ENCODE data around the gene ATG2B.

The ATG2B gene

DNA sequence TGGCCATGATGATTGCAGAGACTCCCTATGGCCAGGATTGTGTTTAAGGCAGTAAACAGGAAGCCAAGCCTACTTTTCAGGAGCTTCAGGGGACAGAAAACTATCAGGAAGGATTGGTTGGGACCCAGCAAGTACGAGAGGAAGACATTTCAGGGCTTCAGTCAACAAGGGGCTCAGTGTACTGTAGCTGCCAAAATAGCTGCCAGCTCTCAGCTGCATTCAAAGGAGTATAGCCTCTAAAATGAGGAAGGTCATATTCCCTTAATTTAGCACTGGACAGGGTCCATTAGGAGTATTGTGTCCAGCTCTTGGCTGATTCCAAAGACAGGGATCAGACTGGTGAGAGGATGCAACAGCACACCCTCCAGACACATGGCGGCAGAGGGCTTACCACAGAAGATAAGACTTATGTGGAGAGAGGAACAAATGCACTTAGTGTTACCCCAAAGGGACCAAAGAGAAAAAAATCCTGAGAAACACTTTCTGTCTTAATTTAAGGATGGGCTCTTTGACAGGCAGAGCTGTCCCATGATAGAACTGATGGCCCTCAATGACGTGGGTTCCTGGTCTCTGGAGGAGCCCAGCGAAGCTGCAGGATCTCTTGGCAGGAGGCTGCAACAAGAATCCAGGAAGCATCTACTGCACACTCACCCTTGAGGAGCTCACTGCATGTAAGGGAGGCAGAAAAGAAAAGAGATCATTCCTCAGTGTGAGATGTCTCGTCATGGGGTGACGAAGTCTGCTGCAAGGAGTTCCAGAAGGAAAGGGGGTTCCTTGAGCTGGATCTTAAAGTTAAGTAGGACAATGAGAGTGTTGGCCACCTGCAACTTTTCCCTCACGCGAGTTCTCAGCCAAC is 92.3 kb downstream of the ATG2B start:
- no peak overlapping the region for H4K91ac ChIP-seq (ENCODE audit: low read depth, low read length, poor library complexity)
- no peak overlapping the region for H2BK5ac ChIP-seq (ENCODE audit: low read length)
- no peak overlapping the region for H4K8ac ChIP-seq (ENCODE audit: low read depth, low read length)
- no peaks in the 10 kb centered on the region for H3K36me3 ChIP-seq (replicated peaks in 1 of 2; ENCODE audit: control insufficient read depth in 2 of 2, insufficient read depth in 2 of 2, low read length in 2 of 2)
- DNase-seq (ENCODE audit: low spot score) = no peak
- no CpG with 5 or more reads among the region's 8 CpGs for WGBS, 2 donors (ENCODE audit: extremely low coverage in 2 of 2, insufficient read length in 2 of 2, insufficient replicate concordance in 1 of 2)
- H2BK120ac ChIP-seq (ENCODE audit: low read depth, low read length) = no peak overlapping the region
- H3K9ac ChIP-seq (ENCODE audit: low read depth, low read length, poor library complexity) = no peak overlapping the region
- H3K4me3 ChIP-seq (ENCODE audit: low read length in 2 of 2) = no peak overlapping the region
- H3K14ac ChIP-seq (ENCODE audit: low read length) = no peak overlapping the region
- peaks cover 0 to 4% (median 0%) of the 10 kb centered on the region in 3 experiments for H3K27me3 ChIP-seq (ENCODE audit: control insufficient read depth in 3 of 3, insufficient read depth in 3 of 3, low read depth in 1 of 3, low read length in 3 of 3)
- H2BK12ac ChIP-seq (ENCODE audit: low read length) = no peak overlapping the region
- H2BK15ac ChIP-seq (ENCODE audit: low read length) = no peak overlapping the region
- no peak overlapping the region for H3K23ac ChIP-seq (ENCODE audit: low read depth, low read length, poor library complexity)
- H2AFZ ChIP-seq (ENCODE audit: low read length) = no peak overlapping the region
- no peak overlapping the region for H3K27ac ChIP-seq (replicated peaks; ENCODE audit: low read length)
- peaks cover 0 to 3% of the 10 kb centered on the region in 2 donors for H3K9me3 ChIP-seq (replicated peaks in 1 of 2; ENCODE audit: control insufficient read depth in 2 of 2, insufficient read depth in 1 of 2, low read depth in 1 of 2, low read length in 2 of 2)
- H3K4me2 ChIP-seq (ENCODE audit: insufficient read depth, low read length, poor library complexity, severe bottlenecking) = no peak overlapping the region
- peaks cover 0 to 6% of the 10 kb centered on the region in 2 donors for H3K4me1 ChIP-seq (ENCODE audit: control insufficient read depth in 2 of 2, insufficient read depth in 1 of 2, low read depth in 1 of 2, low read length in 2 of 2)
- no peak overlapping the region for H3K18ac ChIP-seq (ENCODE audit: low read length)
- no peak overlapping the region for H2AK5ac ChIP-seq (ENCODE audit: low read depth, low read length)
- no peaks in the 10 kb centered on the region for H3K79me1 ChIP-seq (ENCODE audit: low read depth, low read length)
- H3K4ac ChIP-seq (ENCODE audit: low read length) = no peak overlapping the region

DNA sequence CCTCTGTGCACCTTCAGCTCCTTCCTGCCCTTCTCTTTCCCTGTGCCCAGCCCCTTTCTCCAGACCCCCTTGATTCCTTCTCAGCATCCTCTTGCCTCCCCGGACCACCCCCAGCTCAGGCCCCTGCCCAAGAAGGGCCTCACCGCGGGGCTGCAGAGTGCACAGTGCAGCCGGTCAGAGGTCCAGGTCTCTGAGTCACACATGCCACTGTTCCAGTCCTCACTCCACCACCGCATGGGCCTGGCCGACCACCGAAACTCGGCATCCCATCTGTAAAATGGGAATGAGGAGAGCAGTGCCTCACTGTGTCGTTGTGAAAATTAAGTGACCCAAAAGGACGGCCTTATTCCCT is 93.8 kb downstream of the ATG2B start:
- no peak overlapping the region for H3K4me3 ChIP-seq (ENCODE audit: low read length in 2 of 2)
- no peak overlapping the region for H2BK15ac ChIP-seq (ENCODE audit: low read length)
- no peaks in the 10 kb centered on the region for H3K79me1 ChIP-seq (ENCODE audit: low read depth, low read length)
- H2AK5ac ChIP-seq (ENCODE audit: low read depth, low read length) = peak overlapping the region; percentile 8
- H2BK120ac ChIP-seq (ENCODE audit: low read depth, low read length) = no peak overlapping the region
- H3K9ac ChIP-seq (ENCODE audit: low read depth, low read length, poor library complexity) = no peak overlapping the region
- H2AFZ ChIP-seq (ENCODE audit: low read length) = no peak overlapping the region
- H3K27me3 ChIP-seq (ENCODE audit: control insufficient read depth in 3 of 3, insufficient read depth in 3 of 3, low read depth in 1 of 3, low read length in 3 of 3) = no peaks in the 10 kb centered on the region
- no CpG with 5 or more reads among the region's 10 CpGs for WGBS, 2 donors (ENCODE audit: extremely low coverage in 2 of 2, insufficient read length in 2 of 2, insufficient replicate concordance in 1 of 2)
- no peak overlapping the region for H3K27ac ChIP-seq (replicated peaks; ENCODE audit: low read length)
- H4K8ac ChIP-seq (ENCODE audit: low read depth, low read length) = no peak overlapping the region
- H2BK5ac ChIP-seq (ENCODE audit: low read length) = no peak overlapping the region
- no peak overlapping the region for H4K91ac ChIP-seq (ENCODE audit: low read depth, low read length, poor library complexity)
- DNase-seq (ENCODE audit: low spot score) = no peak
- H3K14ac ChIP-seq (ENCODE audit: low read length) = no peak overlapping the region
- peaks cover 0 to 5% of the 10 kb centered on the region in 2 donors for H3K4me1 ChIP-seq (ENCODE audit: control insufficient read depth in 2 of 2, insufficient read depth in 1 of 2, low read depth in 1 of 2, low read length in 2 of 2)
- no peak overlapping the region for H3K4me2 ChIP-seq (ENCODE audit: insufficient read depth, low read length, poor library complexity, severe bottlenecking)
- no peak overlapping the region for H2BK12ac ChIP-seq (ENCODE audit: low read length)
- H3K18ac ChIP-seq (ENCODE audit: low read length) = peak overlapping the region; percentile 15
- H3K36me3 ChIP-seq (replicated peaks in 1 of 2; ENCODE audit: control insufficient read depth in 2 of 2, insufficient read depth in 2 of 2, low read length in 2 of 2) = no peaks in the 10 kb centered on the region
- no peak overlapping the region for H3K23ac ChIP-seq (ENCODE audit: low read depth, low read length, poor library complexity)
- peaks cover 0 to 3% of the 10 kb centered on the region in 2 donors for H3K9me3 ChIP-seq (replicated peaks in 1 of 2; ENCODE audit: control insufficient read depth in 2 of 2, insufficient read depth in 1 of 2, low read depth in 1 of 2, low read length in 2 of 2)
- H3K4ac ChIP-seq (ENCODE audit: low read length) = no peak overlapping the region

DNA sequence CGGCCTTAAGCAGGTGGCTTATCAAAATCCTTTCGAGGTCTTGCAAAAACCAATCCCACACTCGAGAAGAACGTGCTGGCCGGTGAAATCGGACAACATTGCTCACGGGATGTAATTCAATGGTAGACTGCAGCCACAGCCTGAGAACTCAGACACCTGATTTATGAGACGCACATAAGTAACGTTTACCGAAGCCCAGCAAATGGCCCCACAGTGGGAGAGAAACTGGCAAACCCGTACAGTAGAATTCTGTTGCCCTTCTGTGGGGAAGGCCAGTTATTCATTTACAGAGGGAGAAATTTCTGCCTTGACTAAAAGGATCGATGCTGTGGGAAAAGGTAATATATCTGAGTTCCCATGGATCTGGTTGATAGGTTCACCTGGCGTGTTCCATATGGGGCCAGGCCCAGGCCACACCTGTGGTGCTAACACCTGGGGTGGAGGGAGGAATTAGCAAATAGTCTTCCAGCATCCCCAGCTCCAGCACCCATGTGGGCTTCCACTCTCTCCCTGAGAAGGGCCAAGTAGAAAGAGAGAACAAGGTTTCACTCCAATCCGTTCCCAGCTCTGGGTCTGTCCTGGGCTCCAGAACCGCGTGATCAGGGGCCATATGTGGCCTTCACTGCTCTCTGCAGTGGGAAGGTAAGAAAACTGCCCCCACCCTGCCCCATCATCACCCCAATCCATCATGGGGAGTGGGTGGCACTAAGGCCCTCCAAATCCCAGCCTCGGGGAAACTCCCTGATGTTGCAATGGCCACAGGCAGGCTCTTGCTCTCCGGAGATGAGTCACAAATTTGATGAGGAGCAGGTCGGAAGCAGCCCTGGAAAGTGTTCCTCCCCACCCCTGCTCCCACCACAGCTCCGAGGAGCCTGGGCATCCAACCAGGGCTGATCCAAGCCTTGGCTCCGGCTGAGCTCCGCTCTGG is 94.4 kb downstream of the ATG2B start:
- no peak overlapping the region for H2BK12ac ChIP-seq (ENCODE audit: low read length)
- H3K9ac ChIP-seq (ENCODE audit: low read depth, low read length, poor library complexity) = no peak overlapping the region
- peaks cover 0 to 5% of the 10 kb centered on the region in 2 donors for H3K4me1 ChIP-seq (ENCODE audit: control insufficient read depth in 2 of 2, insufficient read depth in 1 of 2, low read depth in 1 of 2, low read length in 2 of 2)
- no peak overlapping the region for H4K91ac ChIP-seq (ENCODE audit: low read depth, low read length, poor library complexity)
- no peak overlapping the region for H2BK5ac ChIP-seq (ENCODE audit: low read length)
- no peak overlapping the region for H3K4me3 ChIP-seq (ENCODE audit: low read length in 2 of 2)
- H2BK15ac ChIP-seq (ENCODE audit: low read length) = no peak overlapping the region
- no peak overlapping the region for H3K14ac ChIP-seq (ENCODE audit: low read length)
- no peak overlapping the region for H3K4me2 ChIP-seq (ENCODE audit: insufficient read depth, low read length, poor library complexity, severe bottlenecking)
- H3K27ac ChIP-seq (replicated peaks; ENCODE audit: low read length) = no peak overlapping the region
- H3K18ac ChIP-seq (ENCODE audit: low read length) = peak overlapping the region; percentile 15
- H4K8ac ChIP-seq (ENCODE audit: low read depth, low read length) = no peak overlapping the region
- H2BK120ac ChIP-seq (ENCODE audit: low read depth, low read length) = no peak overlapping the region
- no peak overlapping the region for H3K23ac ChIP-seq (ENCODE audit: low read depth, low read length, poor library complexity)
- no peaks in the 10 kb centered on the region for H3K79me1 ChIP-seq (ENCODE audit: low read depth, low read length)
- peak overlapping the region; percentile 8 for H2AK5ac ChIP-seq (ENCODE audit: low read depth, low read length)
- H3K27me3 ChIP-seq (ENCODE audit: control insufficient read depth in 3 of 3, insufficient read depth in 3 of 3, low read depth in 1 of 3, low read length in 3 of 3) = no peaks in the 10 kb centered on the region
- no peak overlapping the region for H3K4ac ChIP-seq (ENCODE audit: low read length)
- H3K9me3 ChIP-seq (replicated peaks in 1 of 2; ENCODE audit: control insufficient read depth in 2 of 2, insufficient read depth in 1 of 2, low read depth in 1 of 2, low read length in 2 of 2) = peaks cover 0 to 3% of the 10 kb centered on the region in 2 donors
- WGBS, 2 donors (ENCODE audit: extremely low coverage in 2 of 2, insufficient read length in 2 of 2, insufficient replicate concordance in 1 of 2) = no CpG with 5 or more reads among the region's 22 CpGs
- no peak for DNase-seq (ENCODE audit: low spot score)
- H3K36me3 ChIP-seq (replicated peaks in 1 of 2; ENCODE audit: control insufficient read depth in 2 of 2, insufficient read depth in 2 of 2, low read length in 2 of 2) = no peaks in the 10 kb centered on the region
- no peak overlapping the region for H2AFZ ChIP-seq (ENCODE audit: low read length)

DNA sequence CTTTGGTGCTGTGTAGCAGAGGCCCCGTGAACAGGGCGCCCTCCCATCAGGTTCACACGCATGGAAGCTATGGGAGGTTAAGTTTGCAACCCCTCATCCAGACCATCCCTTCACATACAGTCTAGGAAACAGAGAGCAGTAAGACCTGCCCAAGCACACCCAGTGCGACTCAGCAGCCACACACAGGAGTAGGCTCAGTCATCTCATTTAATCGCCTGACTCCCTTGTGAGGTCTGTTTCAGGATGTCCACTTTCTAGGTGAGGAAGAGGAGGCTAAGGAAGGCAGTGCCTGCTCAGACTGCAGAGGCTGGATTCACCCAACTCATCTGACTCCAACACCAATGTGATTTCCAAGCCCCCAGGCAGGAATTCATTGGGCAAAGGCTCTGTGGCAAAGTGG is 95.2 kb downstream of the ATG2B start:
- Histone ChIP-seq H3K4ac (ENCODE audit: low read length) (no peak overlapping the region), H2BK12ac (ENCODE audit: low read length) (no peak overlapping the region), H2BK5ac (ENCODE audit: low read length) (no peak overlapping the region), H3K9ac (ENCODE audit: low read depth, low read length, poor library complexity) (no peak overlapping the region), H3K4me1 (ENCODE audit: control insufficient read depth in 2 of 2, insufficient read depth in 1 of 2, low read depth in 1 of 2, low read length in 2 of 2) (peaks cover 0 to 5% of the 10 kb centered on the region in 2 donors), H4K91ac (ENCODE audit: low read depth, low read length, poor library complexity) (no peak overlapping the region), H2BK120ac (ENCODE audit: low read depth, low read length) (no peak overlapping the region), H3K14ac (ENCODE audit: low read length) (no peak overlapping the region), H3K18ac (ENCODE audit: low read length) (no peak overlapping the region), H3K27ac (replicated peaks; ENCODE audit: low read length) (no peak overlapping the region), H4K8ac (ENCODE audit: low read depth, low read length) (no peak overlapping the region), H3K36me3 (replicated peaks in 1 of 2; ENCODE audit: control insufficient read depth in 2 of 2, insufficient read depth in 2 of 2, low read length in 2 of 2) (no peaks in the 10 kb centered on the region), H3K4me3 (ENCODE audit: low read length in 2 of 2) (no peak overlapping the region), H2AK5ac (ENCODE audit: low read depth, low read length) (no peak overlapping the region), H3K27me3 (ENCODE audit: control insufficient read depth in 3 of 3, insufficient read depth in 3 of 3, low read depth in 1 of 3, low read length in 3 of 3) (no peaks in the 10 kb centered on the region), H3K4me2 (ENCODE audit: insufficient read depth, low read length, poor library complexity, severe bottlenecking) (no peak overlapping the region), H2BK15ac (ENCODE audit: low read length) (no peak overlapping the region), H2AFZ (ENCODE audit: low read length) (no peak overlapping the region), H3K9me3 (replicated peaks in 1 of 2; ENCODE audit: control insufficient read depth in 2 of 2, insufficient read depth in 1 of 2, low read depth in 1 of 2, low read length in 2 of 2) (no peaks in the 10 kb centered on the region), H3K79me1 (ENCODE audit: low read depth, low read length) (no peaks in the 10 kb centered on the region), H3K23ac (ENCODE audit: low read depth, low read length, poor library complexity) (no peak overlapping the region)
- no CpG with 5 or more reads among the region's 5 CpGs for WGBS, 2 donors (ENCODE audit: extremely low coverage in 2 of 2, insufficient read length in 2 of 2, insufficient replicate concordance in 1 of 2)
- DNase-seq (ENCODE audit: low spot score) = no peak

Measured in neuronal stem cell (in vitro differentiated cells).